ENCODE results near the gene DCUN1D4.

GRCh38 chr4:51862781-51863180 is 19.8 kb downstream of the DCUN1D4 start:
- TF ChIP-seq CTCF (conservative IDR thresholded peaks at IDR 0.05 in 1 of 2, IDR thresholded peaks at IDR 0.05 in 1 of 2; ENCODE audit: extremely low read depth in 1 of 2, insufficient read depth in 1 of 2, low read depth in 1 of 2, low read length in 2 of 2) (no peak), EZH2 (IDR thresholded peaks at IDR 0.05; ENCODE audit: borderline replicate concordance, low read length) (no peak)

Measured in mammary epithelial cell (primary cell).